HG03103 (cell line): ENCODE measurements around the gene FKBP10.
A peak's percentile ranks its signal among the peaks of the same experiment; 100 is the strongest.
"Not testable (repeated sequence)": the region's sequence is repeated elsewhere in the genome, so short reads cannot be mapped to it uniquely, and the experiment has no call there.

Source experiments
- ATAC-seq: cut with Tn5 transposase; IDR thresholded peaks from one replicate; pipeline ENCODE4 v1.9.1; 2021; ENCODE audit warnings: low read depth; ENCODE audit not compliant: unreplicated experiment

The FKBP10 gene

DNA sequence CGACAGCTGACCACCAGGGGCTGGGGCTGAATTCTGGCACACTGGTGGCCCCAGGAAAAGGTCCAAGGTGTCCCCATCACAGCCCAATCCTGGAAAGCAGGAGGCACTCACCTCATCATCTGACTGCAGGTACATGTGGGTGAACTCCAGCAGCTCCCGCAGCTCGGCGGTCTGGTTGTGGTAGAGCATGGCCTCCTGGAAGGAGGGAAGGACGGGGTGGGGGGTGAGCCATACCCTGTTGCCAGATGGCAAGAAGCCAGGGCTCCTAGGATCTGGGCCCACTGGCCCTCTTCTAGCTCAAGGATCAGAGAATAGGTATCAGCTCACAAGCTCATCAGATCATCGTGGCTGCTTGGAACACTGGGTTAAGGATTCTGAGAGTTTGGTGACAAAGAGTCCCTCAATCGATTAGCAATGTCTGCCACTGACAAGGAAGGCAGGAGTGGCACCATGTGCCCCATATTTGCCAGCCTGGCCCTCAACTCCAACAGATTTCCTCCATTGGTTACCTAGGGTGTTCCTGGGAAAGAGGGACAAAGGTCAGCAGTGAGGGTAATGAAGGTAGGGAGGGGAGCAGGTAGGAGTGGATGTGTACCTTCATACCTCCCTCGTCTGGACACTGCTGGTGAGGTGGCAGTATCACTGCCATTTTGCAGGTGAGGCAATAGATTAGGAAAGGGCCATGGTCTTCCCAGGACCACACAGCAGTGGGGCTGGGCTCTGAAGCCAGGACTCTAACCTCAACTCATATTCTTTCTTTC is 5.9 kb upstream of the FKBP10 start:
- no peak for ATAC-seq

DNA sequence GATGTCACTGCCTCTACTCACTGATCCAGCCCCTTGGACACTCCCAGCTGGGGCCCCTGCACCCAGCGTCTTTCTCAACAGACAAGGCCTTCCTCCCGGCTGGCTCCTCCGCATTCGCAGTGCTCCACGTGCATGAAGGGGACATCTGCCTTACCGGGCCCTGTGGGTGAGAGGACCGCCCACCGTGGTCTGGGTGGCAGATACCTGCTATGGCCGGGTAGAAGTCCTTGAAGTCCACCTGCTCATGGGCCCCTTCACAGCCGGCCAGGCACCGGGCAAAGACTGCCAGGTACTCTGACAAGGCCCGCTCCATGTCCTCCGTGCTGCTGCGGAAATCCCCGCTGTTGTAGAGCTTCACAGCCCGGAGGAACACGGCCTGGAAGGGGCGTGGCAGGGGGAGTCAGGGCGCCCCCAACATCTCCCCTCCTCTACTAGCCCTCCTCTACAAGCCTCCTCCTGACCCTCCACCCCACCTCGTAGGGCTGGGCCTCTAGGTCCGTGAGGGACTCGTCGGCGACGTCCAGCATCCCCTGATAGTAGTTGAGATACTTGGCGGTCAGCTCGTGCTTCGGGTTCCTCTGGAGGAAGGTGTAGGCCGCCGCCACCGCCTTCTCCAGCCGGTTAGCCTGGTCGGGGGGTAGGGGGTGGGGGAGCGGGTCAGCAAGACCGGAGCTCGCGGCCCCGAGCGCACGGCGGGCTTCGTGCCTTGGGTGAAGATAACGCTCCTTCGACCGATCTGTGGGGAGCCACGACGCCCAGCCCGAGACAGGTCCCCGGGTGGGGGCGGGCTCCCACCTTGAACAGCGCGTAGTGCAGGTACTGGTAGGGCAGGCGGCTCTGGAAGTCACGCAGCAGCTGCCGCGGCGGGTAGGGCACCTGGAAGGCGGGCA is 1.9 kb upstream of the FKBP10 start:
- no peak for ATAC-seq

DNA sequence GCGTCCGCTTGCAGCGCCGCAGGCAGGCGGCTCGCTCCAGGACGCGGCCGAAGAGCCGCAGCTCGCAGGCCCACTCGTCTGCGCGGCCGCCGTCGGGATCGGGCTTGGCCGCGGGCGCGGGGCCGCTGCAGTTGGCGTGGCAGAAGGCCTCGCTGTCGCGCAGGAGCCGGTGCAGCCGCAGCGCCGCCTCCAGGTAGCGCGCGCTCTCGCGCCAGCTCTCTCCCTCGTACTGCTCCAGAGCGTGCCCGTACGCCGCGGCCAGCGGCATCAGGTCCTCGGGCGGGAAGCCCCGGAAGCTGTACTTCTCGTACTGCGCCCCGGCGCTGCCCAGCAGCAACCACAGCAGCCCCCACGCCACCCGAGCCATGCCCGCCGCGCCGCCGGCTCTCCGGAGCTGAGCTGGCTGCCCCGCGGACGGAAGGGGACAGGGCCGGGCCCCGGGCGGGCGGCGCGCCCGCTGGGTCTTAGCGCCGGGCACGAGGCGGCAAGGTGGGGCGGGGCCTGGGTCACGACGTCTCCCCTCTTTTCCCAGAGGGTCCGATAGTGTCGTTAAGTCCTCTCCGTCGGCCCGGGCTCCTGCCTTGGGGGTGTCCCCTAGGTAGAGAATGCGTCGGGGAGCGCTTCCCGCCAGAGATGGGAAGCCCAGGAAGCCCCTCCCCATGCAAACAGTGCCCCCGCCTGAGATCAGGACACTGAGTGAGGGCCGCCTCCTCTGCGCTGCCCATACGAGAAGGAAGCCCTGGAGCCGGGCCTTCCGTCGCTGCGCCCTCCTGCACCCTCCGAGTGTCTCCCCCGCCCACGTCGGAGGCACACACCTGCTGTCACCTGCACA is 1.0 kb upstream of the FKBP10 start, which contains the start of gene P3H4:
TSS of gene P3H4 (minus strand) at position 401 of the 832 bp plus-strand sequence. CDS start at position 367, 34 bp downstream.
- ATAC-seq = peak; percentile 52

DNA sequence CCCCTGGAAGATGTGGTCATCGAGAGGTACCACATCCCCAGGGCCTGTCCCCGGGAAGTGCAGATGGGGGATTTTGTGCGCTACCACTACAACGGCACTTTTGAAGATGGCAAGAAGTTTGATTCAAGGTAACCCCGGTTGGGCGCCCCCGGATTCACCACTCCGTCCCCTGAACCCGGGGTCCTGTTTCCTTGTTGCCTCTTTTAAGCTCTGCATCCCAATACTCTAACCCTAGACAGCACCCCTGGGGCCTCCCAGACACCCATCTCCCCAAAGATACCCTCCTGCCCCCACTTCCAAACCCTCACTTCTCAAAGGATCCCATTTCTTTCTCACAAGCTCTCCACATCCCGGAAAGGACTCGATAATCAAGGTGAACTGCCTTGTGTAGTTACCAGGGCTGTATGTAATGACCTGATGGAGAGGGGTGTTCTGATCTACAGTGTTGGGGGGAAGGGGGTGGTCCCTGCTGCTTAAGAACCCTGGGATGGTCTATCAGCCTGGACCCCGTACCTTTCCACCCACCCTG is 412 bp downstream of the FKBP10 start:
- no peak for ATAC-seq

DNA sequence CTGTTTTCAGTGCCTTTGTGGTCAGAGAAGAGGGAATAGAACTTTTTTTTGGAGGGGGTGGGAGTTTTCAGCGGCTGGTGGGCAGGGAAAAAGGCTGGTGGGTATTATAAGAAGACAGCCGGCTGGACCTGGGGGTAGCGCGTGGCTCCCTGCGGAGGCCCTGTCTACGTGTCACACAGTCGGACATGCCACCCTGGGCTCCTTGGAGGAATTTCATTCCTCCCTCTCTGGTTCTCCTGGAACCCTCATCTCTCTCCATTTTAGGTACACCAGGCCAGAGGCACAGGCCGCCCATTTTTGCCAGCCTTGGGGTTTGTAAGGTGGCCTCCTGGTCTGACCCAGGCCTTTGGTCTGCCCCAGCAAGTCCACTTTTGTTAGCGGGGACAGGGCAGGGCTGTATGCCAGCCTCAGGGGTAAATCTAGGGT is 908 bp downstream of the FKBP10 start:
- no peak for ATAC-seq

DNA sequence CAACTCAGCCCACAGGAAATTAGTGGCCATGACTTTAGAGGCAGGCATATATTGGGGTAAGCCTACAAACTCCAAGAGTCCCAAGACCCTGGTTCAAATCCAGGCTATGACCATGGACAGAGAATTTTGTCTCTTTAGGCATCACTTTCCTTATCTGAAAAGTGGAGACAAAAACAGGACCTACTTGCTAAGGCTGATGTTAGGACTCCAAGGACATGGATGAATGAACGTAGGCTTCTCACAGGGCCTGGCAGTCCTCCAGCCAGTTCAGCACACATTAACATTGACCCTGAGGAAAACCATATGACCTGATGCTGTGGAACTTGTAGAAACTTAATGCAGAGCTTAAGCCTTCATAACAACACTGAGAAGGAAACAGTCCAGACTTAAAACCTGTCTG is 1.4 kb downstream of the FKBP10 start:
- ATAC-seq = no peak

DNA sequence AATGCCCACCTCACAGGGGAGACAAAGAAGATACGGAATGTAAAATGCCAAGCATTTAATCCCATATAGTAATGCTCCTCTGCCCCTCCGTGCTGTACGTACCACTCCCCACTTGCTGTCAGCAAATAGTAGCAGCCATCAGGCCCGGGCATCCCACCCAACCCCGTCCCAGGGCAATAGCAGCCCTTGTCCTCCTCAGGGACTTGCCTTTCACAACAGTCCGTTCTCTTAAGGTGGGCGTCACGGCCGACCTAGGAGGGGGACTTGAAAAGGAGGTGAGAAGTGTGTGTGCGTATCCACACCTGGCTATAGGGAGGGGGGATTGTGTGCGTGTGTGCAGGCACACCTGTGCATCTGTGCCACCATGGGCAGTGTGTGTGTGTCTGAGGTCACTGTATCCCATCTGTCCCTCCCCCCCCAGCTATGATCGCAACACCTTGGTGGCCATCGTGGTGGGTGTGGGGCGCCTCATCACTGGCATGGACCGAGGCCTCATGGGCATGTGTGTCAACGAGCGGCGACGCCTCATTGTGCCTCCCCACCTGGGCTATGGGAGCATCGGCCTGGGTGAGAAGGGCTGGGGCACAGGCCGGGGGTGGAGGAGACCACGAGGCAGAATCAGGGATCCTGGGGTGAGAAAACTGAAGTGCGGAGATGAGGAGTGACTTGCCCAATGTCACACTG is 4.0 kb downstream of the FKBP10 start:
- ATAC-seq = no peak

DNA sequence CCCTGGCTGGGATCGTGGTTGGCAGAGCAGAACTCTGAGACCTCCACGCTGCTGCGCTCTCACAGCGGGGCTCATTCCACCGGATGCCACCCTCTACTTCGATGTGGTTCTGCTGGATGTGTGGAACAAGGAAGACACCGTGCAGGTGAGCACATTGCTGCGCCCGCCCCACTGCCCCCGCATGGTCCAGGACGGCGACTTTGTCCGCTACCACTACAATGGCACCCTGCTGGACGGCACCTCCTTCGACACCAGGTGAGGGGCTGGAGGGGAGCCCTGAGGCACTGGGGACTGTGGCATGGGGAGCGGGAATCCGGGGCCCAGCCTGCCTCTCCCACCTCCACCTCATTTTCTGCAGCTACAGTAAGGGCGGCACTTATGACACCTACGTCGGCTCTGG is 5.2 kb downstream of the FKBP10 start:
- no peak for ATAC-seq

DNA sequence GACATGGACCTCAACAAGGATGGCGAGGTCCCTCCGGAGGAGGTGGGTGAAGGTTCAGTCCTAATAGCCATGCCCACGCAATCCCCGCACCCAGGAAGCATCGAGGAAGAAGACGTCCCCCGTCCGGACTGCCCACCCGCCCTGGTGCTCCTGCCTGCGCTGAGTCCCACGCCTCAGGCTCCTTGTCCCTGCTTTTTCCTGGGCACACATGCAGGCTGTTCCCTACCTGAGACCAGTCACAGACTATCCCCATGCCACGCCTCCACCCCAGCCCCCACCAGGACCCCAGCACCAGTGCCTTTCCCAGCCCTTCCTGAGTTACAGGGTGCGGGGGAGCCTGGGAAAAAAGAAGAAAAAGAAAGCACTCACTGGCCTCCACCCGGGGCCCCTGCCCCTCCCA is 9.0 kb downstream of the FKBP10 start:
- ATAC-seq = no peak

DNA sequence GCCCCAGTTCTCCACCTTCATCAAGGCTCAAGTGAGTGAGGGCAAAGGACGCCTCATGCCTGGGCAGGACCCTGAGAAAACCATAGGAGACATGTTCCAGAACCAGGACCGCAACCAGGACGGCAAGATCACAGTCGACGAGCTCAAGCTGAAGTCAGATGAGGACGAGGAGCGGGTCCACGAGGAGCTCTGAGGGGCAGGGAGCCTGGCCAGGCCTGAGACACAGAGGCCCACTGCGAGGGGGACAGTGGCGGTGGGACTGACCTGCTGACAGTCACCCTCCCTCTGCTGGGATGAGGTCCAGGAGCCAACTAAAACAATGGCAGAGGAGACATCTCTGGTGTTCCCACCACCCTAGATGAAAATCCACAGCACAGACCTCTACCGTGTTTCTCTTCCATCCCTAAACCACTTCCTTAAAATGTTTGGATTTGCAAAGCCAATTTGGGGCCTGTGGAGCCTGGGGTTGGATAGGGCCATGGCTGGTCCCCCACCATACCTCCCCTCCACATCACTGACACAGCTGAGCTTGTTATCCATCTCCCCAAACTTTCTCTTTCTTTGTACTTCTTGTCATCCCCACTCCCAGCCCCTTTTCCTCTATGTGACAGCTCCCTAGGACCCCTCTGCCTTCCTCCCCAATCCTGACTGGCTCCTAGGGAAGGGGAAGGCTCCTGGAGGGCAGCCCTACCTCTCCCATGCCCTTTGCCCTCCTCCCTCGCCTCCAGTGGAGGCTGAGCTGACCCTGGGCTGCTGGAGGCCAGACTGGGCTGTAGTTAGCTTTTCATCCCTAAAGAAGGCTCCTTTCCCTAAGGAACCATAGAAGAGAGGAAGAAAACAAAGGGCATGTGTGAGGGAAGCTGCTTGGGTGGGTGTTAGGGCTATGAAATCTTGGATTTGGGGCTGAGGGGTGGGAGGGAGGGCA is 9.7 kb downstream of the FKBP10 start:
- no peak for ATAC-seq

DNA sequence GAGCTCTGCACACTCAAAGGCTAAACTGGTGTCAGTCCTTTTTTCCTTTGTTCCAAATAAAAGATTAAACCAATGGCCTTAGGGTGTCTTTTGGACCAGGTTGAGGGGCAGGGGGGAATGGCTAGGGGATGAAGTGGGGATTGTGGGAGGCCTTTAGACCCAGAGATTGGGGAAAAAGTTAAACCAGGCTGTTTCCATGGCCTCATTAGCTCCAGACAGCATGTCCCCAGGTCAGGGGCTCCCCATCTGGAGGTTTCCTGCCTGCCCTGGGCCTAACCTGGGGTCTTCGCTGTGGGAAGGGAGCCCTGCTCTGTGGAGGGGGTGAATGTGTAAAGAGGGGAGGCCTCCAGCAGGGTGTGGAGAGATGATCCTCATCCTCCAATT is 10.3 kb downstream of the FKBP10 start:
- no peak for ATAC-seq

DNA sequence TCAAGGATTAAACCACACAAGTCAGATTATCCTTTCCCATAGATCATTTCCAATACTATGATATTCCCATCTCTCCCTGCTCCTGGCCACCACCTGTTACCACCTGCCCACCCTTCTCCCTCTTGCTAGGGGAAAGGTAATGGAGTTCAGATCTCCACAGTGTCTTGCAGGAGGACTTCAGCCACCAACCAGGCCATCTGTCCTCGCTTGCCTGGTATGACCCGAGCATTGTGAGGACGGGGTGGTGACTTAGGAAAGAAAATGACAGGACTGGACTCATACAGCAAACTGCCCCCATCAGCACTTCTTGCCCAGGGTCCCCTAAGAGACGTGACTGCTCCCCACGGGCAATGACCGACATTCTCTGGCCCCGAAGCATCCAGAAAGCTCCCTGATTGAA is 10.8 kb downstream of the FKBP10 start:
- ATAC-seq = no peak

DNA sequence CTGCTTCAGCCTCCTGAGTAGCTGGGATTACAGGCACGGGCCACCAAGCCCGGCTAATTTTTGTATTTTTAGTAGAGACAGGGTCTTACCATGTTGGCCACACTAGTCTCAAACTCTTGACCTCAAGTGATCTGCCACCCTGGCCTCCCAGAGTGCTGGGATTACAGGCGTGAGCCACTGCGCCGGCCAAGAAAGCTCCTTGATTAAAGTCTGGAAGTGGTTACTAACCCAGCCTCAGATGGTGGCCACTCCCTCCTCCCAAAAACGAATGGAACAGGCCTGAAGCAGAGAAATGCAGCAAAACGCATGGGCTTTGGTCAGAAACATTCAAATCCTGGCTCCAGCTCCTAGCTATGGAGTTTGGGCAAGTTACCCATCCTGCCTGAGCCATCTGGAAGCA is 11.3 kb downstream of the FKBP10 start:
- no peak for ATAC-seq

DNA sequence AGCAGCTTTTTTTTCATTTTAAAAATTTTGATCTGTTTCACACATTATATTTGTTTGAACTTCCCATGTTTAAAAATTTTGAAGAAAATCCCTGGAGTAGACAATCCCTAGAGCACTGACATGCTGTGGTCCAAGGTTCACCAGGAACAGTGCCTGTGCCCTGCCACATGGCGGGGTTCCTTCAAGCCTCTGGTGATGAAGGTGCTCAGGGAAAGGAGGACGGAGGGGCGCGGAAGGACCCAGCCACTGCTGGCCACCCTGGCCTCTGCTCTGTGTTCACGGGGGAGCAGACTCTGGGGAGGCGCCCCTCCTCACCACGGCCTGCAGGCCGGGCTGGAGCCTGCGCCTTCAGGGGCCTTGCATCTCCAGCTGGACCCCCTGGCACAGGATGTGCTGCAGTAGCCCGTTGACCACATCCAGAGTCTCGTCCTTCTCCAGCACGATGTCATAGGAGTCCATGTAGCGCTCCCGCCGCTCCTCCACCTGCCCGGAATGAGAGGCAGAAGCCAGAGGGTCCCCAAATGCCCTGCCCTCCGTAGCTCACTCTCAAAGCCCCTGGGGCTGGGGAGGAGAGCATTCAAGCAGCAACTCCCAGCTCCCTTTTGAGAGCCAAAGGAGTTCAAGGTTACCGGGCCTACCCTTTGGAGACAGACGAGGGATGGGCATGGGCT is 12.5 kb downstream of the FKBP10 start:
- ATAC-seq = no peak

DNA sequence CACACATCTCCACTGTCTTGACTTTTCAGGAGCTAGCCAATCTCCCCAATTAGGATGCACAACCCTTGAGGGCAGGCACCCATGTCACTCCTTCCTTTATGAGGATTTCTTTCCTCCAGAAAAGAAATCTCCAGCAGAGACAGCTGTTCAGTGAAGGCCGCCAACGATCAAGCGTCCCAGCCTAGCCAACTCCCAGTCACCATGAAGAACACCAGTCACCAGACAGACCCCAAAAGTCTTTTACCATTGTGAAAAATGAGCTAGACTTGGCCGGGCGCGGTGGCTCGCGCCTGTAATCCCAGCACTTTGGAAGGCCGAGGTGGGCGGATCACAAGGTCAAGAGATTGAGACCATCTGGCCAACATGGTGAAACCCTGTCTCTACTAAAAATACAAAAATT is 17.2 kb downstream of the FKBP10 start:
- not testable (repeated sequence) for ATAC-seq

DNA sequence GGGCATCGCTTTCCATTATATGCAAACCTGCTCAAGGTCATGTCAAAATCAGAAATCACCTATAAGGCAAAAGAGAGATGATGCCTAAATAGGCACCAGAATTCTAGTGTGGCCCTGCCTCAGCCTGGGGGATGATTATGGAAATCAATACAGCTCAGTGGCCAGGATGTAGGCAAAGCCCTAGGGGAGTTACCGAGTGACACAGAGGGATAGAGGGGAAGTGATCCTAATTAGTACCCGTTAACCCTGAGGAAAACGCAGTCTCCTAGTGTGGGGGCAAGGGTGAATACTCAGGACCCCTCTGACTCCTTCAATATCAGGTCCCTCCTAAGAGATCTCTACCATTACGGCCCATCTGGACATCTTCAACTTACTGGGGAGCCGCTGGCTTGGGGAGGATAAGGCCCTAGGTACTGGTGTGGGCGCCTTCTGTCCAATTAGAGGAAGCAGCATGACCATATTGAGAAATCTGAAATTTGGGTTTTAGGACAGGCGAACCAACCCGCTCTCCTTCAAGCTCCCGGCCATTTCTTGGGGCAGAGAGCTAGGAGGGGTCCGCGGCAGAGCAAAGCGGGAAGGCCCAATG is 22.5 kb downstream of the FKBP10 start:
- ATAC-seq = no peak

DNA sequence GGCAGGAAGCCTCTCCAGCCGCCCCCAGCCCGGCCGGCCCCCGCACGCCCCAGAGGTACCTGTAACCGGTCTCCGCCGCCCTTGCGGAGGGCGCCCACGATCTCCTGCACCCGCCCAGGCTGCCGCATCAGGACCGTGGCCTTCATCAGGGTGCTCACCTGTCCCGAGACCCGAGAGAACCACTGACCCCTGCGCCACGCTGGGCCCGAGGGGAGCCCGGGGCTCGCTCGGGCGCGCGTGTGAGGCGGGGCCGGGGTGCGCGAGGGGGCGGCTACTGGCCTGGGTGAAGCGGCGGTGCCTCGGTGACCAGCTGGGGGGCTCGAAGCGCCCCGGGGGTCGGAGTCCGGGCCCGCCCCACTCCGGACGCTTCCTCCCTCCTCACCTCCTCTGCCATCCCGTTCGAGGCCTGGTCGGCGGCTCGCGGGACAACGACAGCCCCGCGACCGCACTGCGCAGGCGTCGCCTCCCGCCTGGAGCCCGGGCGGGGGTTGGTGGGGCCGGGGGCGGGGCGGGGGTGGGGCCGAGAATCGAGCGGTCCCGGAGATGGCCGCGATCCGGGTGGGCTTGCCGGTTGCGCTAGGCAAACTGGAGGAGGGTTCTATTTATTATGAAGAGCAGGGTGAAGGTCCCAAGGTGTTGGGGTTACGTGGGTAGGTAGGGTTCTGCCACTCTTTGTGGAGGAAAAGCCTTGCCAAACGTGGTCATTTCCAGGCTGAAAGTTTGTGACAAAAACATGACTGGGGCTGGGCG is 23.2 kb downstream of the FKBP10 start, which contains the start of gene NT5C3B:
TSS of gene NT5C3B (minus strand) at position 433 of the 750 bp plus-strand sequence. CDS start at position 394, 39 bp downstream.
- ATAC-seq = no peak
